WI38 (cell line): Measurements from ENCODE around the gene CAMK2D.

Experiments used
- H3K4me3 ChIP-seq: 2 replicates; pipeline ENCODE4 v1.5.1; 2011; ENCODE audit warnings: low read depth, mild to moderate bottlenecking, control low read depth, low read length
- TF ChIP-seq, protein P1 (sequence below): IDR thresholded peaks from 2 replicates; pipeline ENCODE4 v1.5.1; 2012; ENCODE audit warnings: low read depth, mild to moderate bottlenecking, control low read depth, low read length

CAMK2D gene

DNA sequence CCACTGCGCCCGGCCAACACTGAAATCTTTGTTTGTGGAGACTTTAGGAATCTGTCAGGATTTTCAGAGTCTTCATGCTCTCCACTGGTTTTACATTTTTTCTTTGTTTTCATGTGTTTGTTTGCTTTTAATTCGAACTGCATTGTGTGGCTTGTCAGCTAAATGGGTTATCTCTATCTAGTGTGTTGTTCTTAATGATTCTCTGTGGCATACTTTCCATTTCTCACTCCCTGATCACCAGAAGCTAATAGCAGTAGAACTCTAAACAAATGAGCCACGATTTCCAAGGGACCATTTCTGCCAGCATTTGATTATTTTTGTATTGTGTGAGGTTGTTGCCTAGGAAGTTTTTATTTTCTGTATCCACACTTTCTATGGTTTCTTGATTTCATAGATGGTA is 352.4 kb downstream of the CAMK2D start:
- TF ChIP-seq, protein P1, sequence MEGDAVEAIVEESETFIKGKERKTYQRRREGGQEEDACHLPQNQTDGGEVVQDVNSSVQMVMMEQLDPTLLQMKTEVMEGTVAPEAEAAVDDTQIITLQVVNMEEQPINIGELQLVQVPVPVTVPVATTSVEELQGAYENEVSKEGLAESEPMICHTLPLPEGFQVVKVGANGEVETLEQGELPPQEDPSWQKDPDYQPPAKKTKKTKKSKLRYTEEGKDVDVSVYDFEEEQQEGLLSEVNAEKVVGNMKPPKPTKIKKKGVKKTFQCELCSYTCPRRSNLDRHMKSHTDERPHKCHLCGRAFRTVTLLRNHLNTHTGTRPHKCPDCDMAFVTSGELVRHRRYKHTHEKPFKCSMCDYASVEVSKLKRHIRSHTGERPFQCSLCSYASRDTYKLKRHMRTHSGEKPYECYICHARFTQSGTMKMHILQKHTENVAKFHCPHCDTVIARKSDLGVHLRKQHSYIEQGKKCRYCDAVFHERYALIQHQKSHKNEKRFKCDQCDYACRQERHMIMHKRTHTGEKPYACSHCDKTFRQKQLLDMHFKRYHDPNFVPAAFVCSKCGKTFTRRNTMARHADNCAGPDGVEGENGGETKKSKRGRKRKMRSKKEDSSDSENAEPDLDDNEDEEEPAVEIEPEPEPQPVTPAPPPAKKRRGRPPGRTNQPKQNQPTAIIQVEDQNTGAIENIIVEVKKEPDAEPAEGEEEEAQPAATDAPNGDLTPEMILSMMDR, result no peak
- H3K4me3 ChIP-seq, result no peak overlapping the region

DNA sequence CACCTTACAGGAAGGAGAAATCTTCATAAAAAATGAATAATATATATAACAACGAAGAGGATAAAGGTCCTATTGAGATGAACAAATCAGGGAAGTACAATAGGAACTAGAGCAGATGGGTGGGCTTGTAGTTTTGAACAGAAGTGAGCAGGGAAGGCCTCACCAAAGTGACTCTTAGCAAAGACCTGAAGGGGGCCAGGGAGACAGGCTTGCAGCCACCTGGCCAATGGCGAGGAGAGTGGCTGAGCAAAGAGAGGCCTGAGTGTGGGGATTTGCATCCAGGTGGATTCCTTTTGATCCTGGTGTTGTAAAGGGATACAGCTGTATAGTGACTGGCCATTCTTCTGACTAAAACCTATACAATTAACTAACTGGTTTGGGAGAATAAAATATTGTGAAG is 354.1 kb downstream of the CAMK2D start:
- TF ChIP-seq, protein P1, result no peak
- no peak overlapping the region for H3K4me3 ChIP-seq

DNA sequence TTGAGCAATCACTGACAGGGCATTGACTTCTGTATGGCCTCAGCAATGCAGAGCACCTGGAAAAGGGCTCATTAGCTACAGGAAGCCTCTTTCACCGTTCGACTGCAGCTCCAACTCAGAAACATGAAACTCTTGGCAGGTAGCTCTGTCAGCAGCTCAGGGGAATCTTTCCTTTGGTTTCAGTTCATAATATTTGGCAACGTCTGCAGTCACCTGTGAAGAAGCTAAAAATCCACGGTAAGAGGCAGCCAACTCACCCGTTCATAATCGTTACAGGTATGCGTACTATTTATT is 354.9 kb downstream of the CAMK2D start:
- H3K4me3 ChIP-seq, result no peak overlapping the region
- TF ChIP-seq, protein P1, result no peak

DNA sequence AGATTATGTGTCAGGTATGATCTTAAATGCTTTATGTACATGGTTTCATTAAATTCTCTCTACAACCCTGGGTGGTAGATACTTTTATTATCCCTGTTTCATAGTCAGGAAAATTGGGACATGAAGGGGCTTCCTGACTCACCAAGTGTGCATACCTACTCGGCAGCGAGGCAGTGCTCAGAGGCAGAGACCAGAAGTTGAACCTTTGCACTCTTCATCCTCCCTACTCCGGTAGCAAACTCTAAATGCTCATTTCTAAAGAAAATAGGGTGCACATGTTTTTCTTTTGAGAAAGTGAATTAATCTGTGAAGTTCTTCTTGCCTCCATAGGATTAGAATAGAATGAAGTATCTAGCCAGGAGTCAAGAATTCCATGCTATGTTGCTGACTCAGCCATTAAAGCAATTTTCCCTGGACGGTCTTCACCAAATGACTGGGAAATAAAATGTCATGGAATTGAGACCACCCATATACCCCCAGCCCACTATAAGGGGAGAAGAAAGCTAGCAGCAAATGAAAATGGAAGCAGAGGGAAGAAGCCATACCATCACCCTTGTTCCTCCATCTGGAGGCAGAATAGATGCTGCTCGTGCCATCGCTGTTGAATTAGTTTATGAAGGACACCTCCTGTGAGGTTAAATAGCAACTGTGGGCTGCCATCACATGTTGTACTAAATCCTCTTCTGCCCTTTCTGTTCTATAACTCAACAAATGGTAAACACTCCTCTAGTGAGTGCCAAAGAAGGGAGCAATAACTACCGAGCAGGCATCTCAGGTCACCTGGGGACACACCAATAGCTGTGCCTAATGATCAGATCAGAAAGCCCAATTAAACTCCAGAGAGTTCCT is 355.4 kb downstream of the CAMK2D start:
- TF ChIP-seq, protein P1, result no peak
- H3K4me3 ChIP-seq, result no peak overlapping the region

DNA sequence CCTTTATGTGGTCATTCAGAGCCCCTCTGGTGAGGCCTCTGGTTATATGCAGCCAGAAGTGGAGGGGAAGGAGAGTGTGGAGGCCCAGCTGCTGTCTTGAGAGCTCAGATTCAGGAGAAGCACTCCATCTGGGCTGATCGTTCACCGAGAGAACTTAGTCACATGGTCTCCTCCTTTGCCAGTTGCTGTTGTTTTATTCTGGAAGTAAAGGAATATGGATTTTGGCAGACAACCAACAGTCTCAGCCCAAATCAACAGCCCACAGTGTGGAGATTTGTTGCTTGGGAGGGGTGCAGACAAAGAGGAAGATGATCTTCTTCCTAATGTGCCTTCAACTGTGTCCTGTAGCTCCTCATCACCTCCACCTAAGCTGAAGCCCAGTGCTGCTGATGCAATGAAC is 356.7 kb downstream of the CAMK2D start:
- TF ChIP-seq, protein P1, result no peak
- no peak overlapping the region for H3K4me3 ChIP-seq

DNA sequence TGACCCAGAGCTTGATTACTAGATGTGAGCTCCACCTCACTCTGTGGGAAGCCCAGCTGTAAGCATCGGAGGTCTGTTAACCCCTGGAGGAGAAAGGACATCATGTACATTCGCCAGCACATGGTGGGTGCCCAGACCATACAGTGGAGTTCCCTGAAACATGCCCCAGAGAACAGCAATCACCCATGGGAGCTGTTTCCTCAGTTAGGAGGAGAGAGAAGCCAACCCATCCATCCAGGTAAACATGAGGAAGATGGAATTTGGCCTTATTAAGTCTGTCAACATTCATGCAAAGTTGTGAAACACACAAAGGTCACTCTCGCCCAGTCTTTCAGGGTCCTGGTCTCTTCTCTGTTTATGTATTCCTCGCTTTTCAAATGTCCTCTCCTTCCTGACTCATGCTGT is 357.4 kb downstream of the CAMK2D start:
- no peak overlapping the region for H3K4me3 ChIP-seq
- TF ChIP-seq, protein P1, result no peak
